ENCODE results near the gene HS3ST3B1. TPM values are rescaled to one million over a fixed set of nuclear protein-coding genes. Genes with fewer than 3 reads are reported as not detected.

Gene HS3ST3B1
- 1 to 10 TPM; 1.4 to 1.7 TPM for polyA plus RNA-seq

DNA sequence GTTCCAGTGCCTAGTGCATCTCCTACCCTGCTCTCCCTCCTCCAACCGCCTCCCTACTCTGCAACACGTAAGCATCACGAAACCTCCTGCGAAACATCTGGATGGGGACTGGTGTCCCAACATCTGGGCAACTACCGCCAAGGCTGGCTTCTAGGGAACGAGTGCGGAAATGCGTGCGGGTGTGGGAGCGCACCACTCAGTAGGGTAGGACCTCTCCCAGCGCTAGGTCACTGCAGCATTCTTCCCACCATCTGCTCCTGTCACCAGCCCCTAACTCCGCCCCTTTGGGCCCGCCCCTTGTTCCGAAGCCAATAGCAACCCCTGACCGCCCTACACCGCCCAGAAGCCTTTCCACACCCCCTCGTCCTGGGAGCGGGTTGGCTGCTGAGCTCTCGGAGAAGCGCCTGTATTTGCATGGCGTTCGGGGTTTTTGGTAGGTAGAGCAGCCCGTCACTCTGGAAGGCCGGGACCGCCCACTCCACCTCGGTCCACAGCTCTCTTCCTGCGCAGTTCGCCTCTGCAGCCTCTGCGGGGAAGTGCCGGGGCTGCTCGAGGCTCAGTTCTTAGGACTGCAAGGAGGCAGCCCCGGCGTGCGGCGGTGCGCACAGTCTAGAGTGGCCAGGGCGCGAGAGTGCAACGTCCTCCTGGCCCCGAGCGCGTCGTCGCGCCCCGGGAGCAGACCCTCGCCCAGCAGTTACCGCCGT lies at the start of gene HS3ST3B1:
Gene HS3ST3B1 (plus strand): TSS at position 507 of the 704 bp plus-strand sequence. CDS start 438 bp downstream, outside the sequence.
- Histone ChIP-seq H3K9me3 (ENCODE audit: control insufficient read depth in 2 of 2, insufficient read depth in 1 of 2, low read depth in 1 of 2, low read length in 1 of 2) (no peaks in the 10 kb centered on the region), H3K36me3 (ENCODE audit: control insufficient read depth in 2 of 2, insufficient read depth in 2 of 2, low read length in 1 of 2) (no peaks in the 10 kb centered on the region), H3K27me3 (ENCODE audit: control insufficient read depth in 1 of 2, insufficient read depth in 2 of 2, low read length in 2 of 2) (peaks cover 0 to 7% of the 10 kb centered on the region in 2 donors), H3K4me3 (ENCODE audit: low read depth in 1 of 2, low read length in 2 of 2) (peak within 1 kb of the TSS; percentile 70 to 77), H3K4me1 (ENCODE audit: control insufficient read depth in 2 of 2, insufficient read depth in 2 of 2, low read length in 1 of 2) (peaks cover 3 to 19% of the 10 kb centered on the region in 2 donors), H3K27ac (ENCODE audit: low read depth in 2 of 2, low read length in 1 of 2) (peak within 1 kb of the TSS; percentile 70 to 83)
- WGBS, 2 donors, result 1% methylated on average over 49 of the region's 49 CpGs

DNA sequence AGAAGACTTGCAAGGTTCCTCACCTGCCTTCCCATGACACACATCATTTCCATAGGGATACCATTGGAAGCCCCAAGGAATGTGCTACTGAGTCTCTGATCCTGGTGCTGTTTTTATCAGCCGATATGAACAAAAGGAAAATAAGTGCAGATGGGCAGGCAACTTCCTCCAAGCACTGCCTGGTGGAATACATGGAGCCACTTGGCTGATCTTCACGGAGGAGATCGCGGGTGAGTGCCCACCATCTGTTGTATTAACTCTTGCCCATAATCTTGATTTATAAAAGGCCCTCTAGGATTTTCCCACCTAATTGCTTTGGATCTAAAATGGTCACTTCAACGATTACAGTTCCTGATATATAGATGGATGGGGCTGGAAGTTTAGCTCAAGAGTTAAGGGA lies 39.5 kb upstream of the HS3ST3B1 start:
- H3K4me1 ChIP-seq (ENCODE audit: control insufficient read depth in 2 of 2, insufficient read depth in 2 of 2, low read length in 1 of 2), result no peaks in the 10 kb centered on the region
- H3K36me3 ChIP-seq (ENCODE audit: control insufficient read depth in 2 of 2, insufficient read depth in 2 of 2, low read length in 1 of 2), result no peaks in the 10 kb centered on the region
- 95% methylated on average over 5 of the region's 5 CpGs for WGBS, 2 donors

DNA sequence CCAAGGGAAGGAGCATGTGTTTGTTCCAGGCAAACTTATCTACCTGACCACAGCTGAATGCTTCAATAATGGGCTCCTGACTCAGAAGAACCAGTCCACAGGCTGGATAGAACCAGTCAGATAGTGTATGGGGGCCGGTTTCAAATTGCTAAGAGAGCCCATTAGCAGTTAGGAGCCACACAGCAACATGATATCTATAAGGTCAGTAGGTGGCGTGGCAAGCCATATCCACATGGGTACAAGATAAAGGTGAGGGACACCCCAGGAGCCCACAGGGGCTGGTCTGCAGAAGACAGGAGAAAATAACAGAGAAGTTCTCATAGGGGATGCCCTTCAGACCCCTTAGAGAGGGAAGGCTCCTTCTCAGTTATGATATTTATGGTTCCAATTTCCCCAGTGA lies 32.6 kb upstream of the HS3ST3B1 start:
- WGBS, 2 donors, result 72 to 83% methylated on average over 2 of the region's 2 CpGs
- H3K27ac ChIP-seq (ENCODE audit: low read depth in 2 of 2, low read length in 1 of 2), result no peak overlapping the region

More for the DNA sequence above, 39.5 kb upstream of the HS3ST3B1 start:
- Histone ChIP-seq H3K9me3 (ENCODE audit: control insufficient read depth in 2 of 2, insufficient read depth in 1 of 2, low read depth in 1 of 2, low read length in 1 of 2) (no peaks in the 10 kb centered on the region), H3K27me3 (ENCODE audit: control insufficient read depth in 1 of 2, insufficient read depth in 2 of 2, low read length in 2 of 2) (no peaks in the 10 kb centered on the region), H3K27ac (ENCODE audit: low read depth in 2 of 2, low read length in 1 of 2) (no peak overlapping the region), H3K4me3 (ENCODE audit: low read depth in 1 of 2, low read length in 2 of 2) (no peak overlapping the region)

DNA sequence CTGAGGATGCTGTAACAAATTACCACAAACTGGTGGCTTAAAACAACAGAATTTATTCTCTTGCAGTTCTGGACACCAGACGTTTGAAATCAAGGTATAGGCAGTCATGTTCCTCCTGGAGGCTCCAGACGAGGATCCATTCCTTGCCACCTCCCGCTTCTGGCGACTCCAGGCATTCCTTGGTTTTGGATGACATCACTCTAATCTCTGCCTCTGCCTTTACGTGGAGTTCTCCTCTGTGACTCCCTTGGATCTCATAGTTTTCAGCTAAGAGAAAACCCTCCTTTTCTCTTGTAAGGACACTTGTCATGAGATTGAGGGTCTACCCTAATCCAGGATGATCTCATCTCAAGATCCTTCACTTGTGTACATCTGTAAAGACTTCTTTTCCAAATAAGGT lies 31.4 kb upstream of the HS3ST3B1 start:
- 67 to 70% methylated on average over 5 of the region's 5 CpGs for WGBS, 2 donors
- Histone ChIP-seq H3K4me3 (ENCODE audit: low read depth in 1 of 2, low read length in 2 of 2) (no peak overlapping the region), H3K36me3 (ENCODE audit: control insufficient read depth in 2 of 2, insufficient read depth in 2 of 2, low read length in 1 of 2) (no peaks in the 10 kb centered on the region), H3K27ac (ENCODE audit: low read depth in 2 of 2, low read length in 1 of 2) (no peak overlapping the region), H3K4me1 (ENCODE audit: control insufficient read depth in 2 of 2, insufficient read depth in 2 of 2, low read length in 1 of 2) (no peaks in the 10 kb centered on the region), H3K27me3 (ENCODE audit: control insufficient read depth in 1 of 2, insufficient read depth in 2 of 2, low read length in 2 of 2) (no peaks in the 10 kb centered on the region), H3K9me3 (ENCODE audit: control insufficient read depth in 2 of 2, insufficient read depth in 1 of 2, low read depth in 1 of 2, low read length in 1 of 2) (no peaks in the 10 kb centered on the region)

More for the DNA sequence above, 32.6 kb upstream of the HS3ST3B1 start:
- Histone ChIP-seq H3K4me3 (ENCODE audit: low read depth in 1 of 2, low read length in 2 of 2) (no peak overlapping the region), H3K9me3 (ENCODE audit: control insufficient read depth in 2 of 2, insufficient read depth in 1 of 2, low read depth in 1 of 2, low read length in 1 of 2) (no peaks in the 10 kb centered on the region), H3K27me3 (ENCODE audit: control insufficient read depth in 1 of 2, insufficient read depth in 2 of 2, low read length in 2 of 2) (no peaks in the 10 kb centered on the region), H3K4me1 (ENCODE audit: control insufficient read depth in 2 of 2, insufficient read depth in 2 of 2, low read length in 1 of 2) (no peaks in the 10 kb centered on the region), H3K36me3 (ENCODE audit: control insufficient read depth in 2 of 2, insufficient read depth in 2 of 2, low read length in 1 of 2) (no peaks in the 10 kb centered on the region)

GRCh38 chr17:14270508-14270907 lies 30.4 kb upstream of the HS3ST3B1 start:
- Histone ChIP-seq H3K4me1 (ENCODE audit: control insufficient read depth in 2 of 2, insufficient read depth in 2 of 2, low read length in 1 of 2) (no peaks in the 10 kb centered on the region), H3K9me3 (ENCODE audit: control insufficient read depth in 2 of 2, insufficient read depth in 1 of 2, low read depth in 1 of 2, low read length in 1 of 2) (no peaks in the 10 kb centered on the region), H3K27me3 (ENCODE audit: control insufficient read depth in 1 of 2, insufficient read depth in 2 of 2, low read length in 2 of 2) (no peaks in the 10 kb centered on the region), H3K4me3 (ENCODE audit: low read depth in 1 of 2, low read length in 2 of 2) (no peak overlapping the region), H3K36me3 (ENCODE audit: control insufficient read depth in 2 of 2, insufficient read depth in 2 of 2, low read length in 1 of 2) (no peaks in the 10 kb centered on the region), H3K27ac (ENCODE audit: low read depth in 2 of 2, low read length in 1 of 2) (no peak overlapping the region)
- WGBS, 2 donors, result 65 to 81% methylated on average over 2 of the region's 2 CpGs

GRCh38 chr17:14276535-14277250 lies 24.2 kb upstream of the HS3ST3B1 start:
- WGBS, 2 donors, result 55 to 67% methylated on average over 2 of the region's 2 CpGs
- Histone ChIP-seq H3K27me3 (ENCODE audit: control insufficient read depth in 1 of 2, insufficient read depth in 2 of 2, low read length in 2 of 2) (no peaks in the 10 kb centered on the region), H3K27ac (ENCODE audit: low read depth in 2 of 2, low read length in 1 of 2) (no peak overlapping the region), H3K4me1 (ENCODE audit: control insufficient read depth in 2 of 2, insufficient read depth in 2 of 2, low read length in 1 of 2) (no peaks in the 10 kb centered on the region), H3K36me3 (ENCODE audit: control insufficient read depth in 2 of 2, insufficient read depth in 2 of 2, low read length in 1 of 2) (no peaks in the 10 kb centered on the region), H3K4me3 (ENCODE audit: low read depth in 1 of 2, low read length in 2 of 2) (no peak overlapping the region), H3K9me3 (ENCODE audit: control insufficient read depth in 2 of 2, insufficient read depth in 1 of 2, low read depth in 1 of 2, low read length in 1 of 2) (no peaks in the 10 kb centered on the region)

- Histone ChIP-seq H3K36me3 (ENCODE audit: control insufficient read depth in 2 of 2, insufficient read depth in 2 of 2, low read length in 1 of 2) (no peaks in the 10 kb centered on the region), H3K27me3 (ENCODE audit: control insufficient read depth in 1 of 2, insufficient read depth in 2 of 2, low read length in 2 of 2) (no peaks in the 10 kb centered on the region)
These were observed 19.4 kb upstream of the HS3ST3B1 start for GRCh38 chr17:14281530-14281929.

GRCh38 chr17:14282726-14283125 lies 18.2 kb upstream of the HS3ST3B1 start:
- H3K9me3 ChIP-seq (ENCODE audit: control insufficient read depth in 2 of 2, insufficient read depth in 1 of 2, low read depth in 1 of 2, low read length in 1 of 2), result no peaks in the 10 kb centered on the region
- 72 to 82% methylated on average over 2 of the region's 2 CpGs for WGBS, 2 donors
- H3K36me3 ChIP-seq (ENCODE audit: control insufficient read depth in 2 of 2, insufficient read depth in 2 of 2, low read length in 1 of 2), result no peaks in the 10 kb centered on the region
- H3K4me3 ChIP-seq (ENCODE audit: low read depth in 1 of 2, low read length in 2 of 2), result no peak overlapping the region
- H3K27me3 ChIP-seq (ENCODE audit: control insufficient read depth in 1 of 2, insufficient read depth in 2 of 2, low read length in 2 of 2), result no peaks in the 10 kb centered on the region
- H3K4me1 ChIP-seq (ENCODE audit: control insufficient read depth in 2 of 2, insufficient read depth in 2 of 2, low read length in 1 of 2), result no peaks in the 10 kb centered on the region
- no peak overlapping the region for H3K27ac ChIP-seq (ENCODE audit: low read depth in 2 of 2, low read length in 1 of 2)

More at GRCh38 chr17:14281530-14281929, 19.4 kb upstream of the HS3ST3B1 start:
- Histone ChIP-seq H3K4me3 (ENCODE audit: low read depth in 1 of 2, low read length in 2 of 2) (no peak overlapping the region), H3K9me3 (ENCODE audit: control insufficient read depth in 2 of 2, insufficient read depth in 1 of 2, low read depth in 1 of 2, low read length in 1 of 2) (no peaks in the 10 kb centered on the region), H3K27ac (ENCODE audit: low read depth in 2 of 2, low read length in 1 of 2) (no peak overlapping the region), H3K4me1 (ENCODE audit: control insufficient read depth in 2 of 2, insufficient read depth in 2 of 2, low read length in 1 of 2) (no peaks in the 10 kb centered on the region)
- 79 to 82% methylated on average over 3 of the region's 3 CpGs for WGBS, 2 donors

DNA sequence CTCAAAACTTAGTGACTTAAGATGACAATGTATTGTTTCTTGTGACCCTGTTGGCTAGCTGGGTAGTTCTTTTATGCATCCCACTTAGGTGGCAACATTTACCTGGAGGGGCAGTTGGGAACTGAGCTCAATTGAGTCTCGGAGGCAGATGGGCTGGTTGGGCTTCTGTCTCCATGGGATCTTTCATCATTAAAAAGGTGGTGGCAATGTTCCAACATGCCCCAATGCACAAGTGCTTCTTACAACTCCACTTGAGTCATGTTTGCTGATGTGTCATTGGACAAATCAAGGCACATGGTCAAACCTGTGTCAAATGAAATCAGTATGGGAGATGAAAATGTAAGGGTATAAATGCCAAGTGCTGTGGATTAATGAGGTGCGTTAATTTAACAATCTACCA lies 11.7 kb upstream of the HS3ST3B1 start:
- H3K4me3 ChIP-seq (ENCODE audit: low read depth in 1 of 2, low read length in 2 of 2), result no peak overlapping the region

More for the DNA sequence above, 11.7 kb upstream of the HS3ST3B1 start:
- 83 to 88% methylated on average over 2 of the region's 2 CpGs for WGBS, 2 donors
- Histone ChIP-seq H3K27me3 (ENCODE audit: control insufficient read depth in 1 of 2, insufficient read depth in 2 of 2, low read length in 2 of 2) (no peaks in the 10 kb centered on the region), H3K36me3 (ENCODE audit: control insufficient read depth in 2 of 2, insufficient read depth in 2 of 2, low read length in 1 of 2) (no peaks in the 10 kb centered on the region), H3K27ac (ENCODE audit: low read depth in 2 of 2, low read length in 1 of 2) (no peak overlapping the region), H3K4me1 (ENCODE audit: control insufficient read depth in 2 of 2, insufficient read depth in 2 of 2, low read length in 1 of 2) (no peaks in the 10 kb centered on the region), H3K9me3 (ENCODE audit: control insufficient read depth in 2 of 2, insufficient read depth in 1 of 2, low read depth in 1 of 2, low read length in 1 of 2) (no peaks in the 10 kb centered on the region)

All from esophagus (tissue), 2 donors.